Liver (tissue), 9 donors: Measurements from ENCODE around the gene JTB. TPM values are rescaled to one million over a fixed set of nuclear protein-coding genes. Genes with fewer than 3 reads are reported as not detected.

Experiments used
- DNase-seq: peaks from one replicate; pipeline ENCODE4 v3.0.0-alpha.2; 2017; ENCODE audit warnings: low spot score
- H3K27ac ChIP-seq, 2 donors: one replicate each; pipeline ENCODE4 v1.7.0; 2013; ENCODE audit warnings: inconsistent platforms in 2 of 2, low read length in 2 of 2, control low read depth in 1 of 2, low read depth in 1 of 2, mild to moderate bottlenecking in 1 of 2
- H3K27me3 ChIP-seq, 4 donors: one replicate each; pipeline versions ENCODE4 v1.6.1 to v1.7.0; 2013; ENCODE audit warnings: low read length in 3 of 4, inconsistent platforms in 1 of 4, mild to moderate bottlenecking in 1 of 4, moderate library complexity in 1 of 4; ENCODE audit not compliant: control insufficient read depth in 4 of 4, insufficient read depth in 4 of 4
- H3K36me3 ChIP-seq, 4 donors: one replicate each; pipeline versions ENCODE4 v1.6.1 to v1.7.0; 2013; ENCODE audit warnings: low read length in 3 of 4, mild to moderate bottlenecking in 3 of 4, low read depth in 1 of 4, moderate library complexity in 1 of 4; ENCODE audit not compliant: control insufficient read depth in 4 of 4, insufficient read depth in 3 of 4
- H3K4me1 ChIP-seq, 4 donors: one replicate each; pipeline versions ENCODE4 v1.6.1 to v1.7.0; 2013; ENCODE audit warnings: low read length in 3 of 4, mild to moderate bottlenecking in 3 of 4, moderate library complexity in 1 of 4; ENCODE audit not compliant: control insufficient read depth in 4 of 4, insufficient read depth in 4 of 4
- H3K4me3 ChIP-seq, 3 donors: one replicate each; pipeline versions ENCODE4 v1.6.1 to v1.7.0; 2013; ENCODE audit warnings: low read length in 3 of 3, control low read depth in 1 of 3, low read depth in 1 of 3, mild to moderate bottlenecking in 1 of 3
- H3K9ac ChIP-seq, 2 donors: one replicate each; pipeline ENCODE4 v1.7.0; 2013; ENCODE audit warnings: low read length in 2 of 2, mild to moderate bottlenecking in 2 of 2, moderate library complexity in 2 of 2, control low read depth in 1 of 2, low read depth in 1 of 2
- H3K9me3 ChIP-seq, 4 donors: one replicate each; pipeline versions ENCODE4 v1.6.1 to v1.7.0; 2013; ENCODE audit warnings: low read length in 3 of 4; ENCODE audit not compliant: control insufficient read depth in 4 of 4
- ATF3 ChIP-seq: IDR thresholded peaks from 2 replicates; pipeline ENCODE4 v1.6.1; 2016; ENCODE audit warnings: antibody characterized with exemption
- CTCF ChIP-seq: fragments of 150-350 bp; IDR thresholded peaks from 2 replicates; pipeline ENCODE4 v1.5.1; 2017; ENCODE audit warnings: improper control_type of control experiment, low read depth, low read length; ENCODE audit not compliant: missing input control
- EGR1 ChIP-seq, 2 donors: IDR thresholded peaks; 2 replicates each; pipeline ENCODE4 v1.6.1; 2016 to 2018; ENCODE audit warnings: antibody characterized with exemption in 2 of 2, low read depth in 2 of 2
- FOXA1 ChIP-seq: IDR thresholded peaks from 2 replicates; pipeline ENCODE4 v1.6.1; 2016; ENCODE audit warnings: antibody characterized with exemption
- FOXA2 ChIP-seq: IDR thresholded peaks from 2 replicates; pipeline ENCODE4 v1.6.1; 2016; ENCODE audit warnings: antibody characterized with exemption
- GABPA ChIP-seq, 2 donors: IDR thresholded peaks in 1 of 2; conservative IDR thresholded peaks in 1 of 2; 2 replicates each; pipeline ENCODE4 v1.6.1; 2016; ENCODE audit warnings: antibody characterized with exemption in 2 of 2, mild to moderate bottlenecking in 1 of 2, moderate library complexity in 1 of 2
- HNF4G ChIP-seq: IDR thresholded peaks from 2 replicates; pipeline ENCODE4 v1.6.1; 2016; ENCODE audit warnings: antibody characterized with exemption
- JUND ChIP-seq, 2 donors: IDR thresholded peaks; 2 replicates each; pipeline ENCODE4 v1.6.1; 2016; ENCODE audit warnings: antibody characterized with exemption in 2 of 2
- MAX ChIP-seq: IDR thresholded peaks from 2 replicates; pipeline ENCODE4 v1.6.1; 2016; ENCODE audit warnings: antibody characterized with exemption
- NR2F2 ChIP-seq: IDR thresholded peaks from 2 replicates; pipeline ENCODE4 v1.6.1; 2016; ENCODE audit warnings: antibody characterized with exemption
- RAD21 ChIP-seq, 2 donors: IDR thresholded peaks; 2 replicates each; pipeline ENCODE4 v1.6.1; 2016; ENCODE audit warnings: antibody characterized with exemption in 2 of 2, mild to moderate bottlenecking in 2 of 2
- REST ChIP-seq: IDR thresholded peaks from 2 replicates; pipeline ENCODE4 v1.6.1; 2016; ENCODE audit warnings: antibody characterized with exemption, mild to moderate bottlenecking
- SP1 ChIP-seq: IDR thresholded peaks from 2 replicates; pipeline ENCODE4 v1.6.1; 2018; ENCODE audit warnings: antibody characterized with exemption, mild to moderate bottlenecking
- TAF1 ChIP-seq: conservative IDR thresholded peaks from 2 replicates; pipeline ENCODE4 v1.6.1; 2016; ENCODE audit warnings: antibody characterized with exemption, mild to moderate bottlenecking
- YY1 ChIP-seq: IDR thresholded peaks from 2 replicates; pipeline ENCODE4 v1.6.1; 2016; ENCODE audit warnings: antibody characterized with exemption, mild to moderate bottlenecking
- ZBTB33 ChIP-seq: IDR thresholded peaks from 2 replicates; pipeline ENCODE4 v1.6.1; 2016; ENCODE audit warnings: antibody characterized with exemption
- WGBS: extraction: QIAGEN DNeasy Blood & Tissue Kit; methylation state at CpG from one replicate; pipeline ENCODE4 v1.1.7; 2013; 5-methylcytosine and 5-hydroxymethylcytosine counted together
- polyA plus RNA-seq, 2 donors: library from polyadenylated mRNA; stranded (reverse) in 1 of 2; unstranded in 1 of 2; fragments of 200-250 nt in 1 of 2; fragments of >200 nt in 1 of 2; fragmentation: Nextera tagmentation in 1 of 2; extraction: Ambion mirVana in 1 of 2; gene quantifications; one replicate each; pipeline versions ENCODE4 v1.2.1 to v1.2.3, GENCODE V29; 2013 to 2015
- total RNA-seq, 2 donors: library from RNA; depleted of rRNA; stranded (reverse); fragments of >200 nt; gene quantifications; one replicate each; pipeline ENCODE4 v1.2.3, GENCODE V29; 2014
- donor health status: healthy.
- donor health status: healthy.
- donor health status: healthy.
- donor health status: healthy.
- donor health status: healthy.

JTB gene
- total and polyA plus RNA-seq, 4 donors = 88.9 to 182 (median 124) TPM

- H3K4me1 ChIP-seq = peaks cover 11 to 63% (median 51%) of the 10 kb centered on the region in 4 donors
- H3K27ac ChIP-seq = peak overlapping the region in 1 of 2 donors; percentile 1
- peaks cover 0 to 8% (median 1%) of the 10 kb centered on the region in 4 donors for H3K36me3 ChIP-seq
- no peak for DNase-seq
- no peaks in the 10 kb centered on the region for H3K27me3 ChIP-seq
- WGBS = 70% methylated on average over 3 of the region's 3 CpGs
- no peaks in the 10 kb centered on the region for H3K9me3 ChIP-seq
- no peak for TF ChIP-seq CTCF
- no peak for TF ChIP-seq SP1
- no peak for TF ChIP-seq TAF1
- no peak for TF ChIP-seq YY1
- TF ChIP-seq FOXA1 = no peak
- no peak for TF ChIP-seq ATF3
- no peak for TF ChIP-seq FOXA2
- TF ChIP-seq GABPA (IDR thresholded peaks at IDR 0.05 in 1 of 2, conservative IDR thresholded peaks at IDR 0.05 in 1 of 2) = no peak
- no peak for TF ChIP-seq RAD21 (IDR thresholded peaks at IDR 0.05)
- TF ChIP-seq EGR1 (IDR thresholded peaks at IDR 0.05; ENCODE audit: low read depth in 2 of 2) = no peak
- no peak for TF ChIP-seq ZBTB33
- TF ChIP-seq MAX = no peak
- no peak for TF ChIP-seq REST
- TF ChIP-seq NR2F2 = no peak
- no peak for TF ChIP-seq JUND (IDR thresholded peaks at IDR 0.05)
- H3K4me3 ChIP-seq = no peak overlapping the region
- no peak overlapping the region for H3K9ac ChIP-seq
Measured at GRCh38 chr1:153959454-153959853, 18.0 kb downstream of the JTB start.

GRCh38 chr1:153958961-153959260 is 18.6 kb downstream of the JTB start:
- WGBS = 20% methylated on average over 4 of the region's 4 CpGs
- peak overlapping the region; percentile 14 to 91 for H3K27ac ChIP-seq
- H3K9me3 ChIP-seq = no peaks in the 10 kb centered on the region
- H3K9ac ChIP-seq = no peak overlapping the region
- H3K27me3 ChIP-seq = no peaks in the 10 kb centered on the region
- H3K4me1 ChIP-seq = peaks cover 11 to 63% (median 51%) of the 10 kb centered on the region in 4 donors
- peak overlapping the region in 1 of 3 donors; percentile 12 for H3K4me3 ChIP-seq
- no peak for DNase-seq
- no peak for TF ChIP-seq SP1
- TF ChIP-seq MAX = no peak
- TF ChIP-seq HNF4G = no peak
- no peak for TF ChIP-seq NR2F2
- no peak for TF ChIP-seq REST
- TF ChIP-seq ZBTB33 = no peak
- no peak for TF ChIP-seq FOXA2
- peaks cover 0 to 8% (median 1%) of the 10 kb centered on the region in 4 donors for H3K36me3 ChIP-seq
